GM12873 (cell line): ENCODE data around the gene FRMD4A.

Experiments used
- TF ChIP-seq, protein P1 (sequence below): IDR thresholded peaks from 2 replicates; pipeline ENCODE4 v1.5.1; 2012; ENCODE audit warnings: low read depth, mild to moderate bottlenecking, moderate library complexity, low read length, control low read depth; ENCODE audit not compliant: insufficient read depth; ENCODE audit errors: missing control alignments

Gene FRMD4A

DNA sequence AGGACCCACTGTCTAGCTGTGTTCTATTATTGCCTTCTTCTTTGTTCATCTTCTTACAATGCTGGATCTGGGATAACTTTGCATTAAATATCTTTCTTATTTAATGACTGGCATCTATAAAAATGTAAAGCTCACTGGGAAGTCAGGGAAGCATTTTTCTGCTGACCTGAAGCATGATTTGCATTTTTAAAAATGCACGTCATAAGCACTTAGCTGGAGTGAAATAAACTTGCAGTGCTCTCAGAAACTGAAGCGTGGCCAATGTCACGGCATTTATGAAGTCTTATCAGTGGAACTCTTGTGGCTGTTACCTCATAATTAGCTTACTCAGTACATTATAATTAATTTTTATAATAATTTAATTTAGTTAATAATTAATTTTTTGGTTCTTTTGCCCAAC is 59.1 kb downstream of the FRMD4A start:
- TF ChIP-seq, protein P1, sequence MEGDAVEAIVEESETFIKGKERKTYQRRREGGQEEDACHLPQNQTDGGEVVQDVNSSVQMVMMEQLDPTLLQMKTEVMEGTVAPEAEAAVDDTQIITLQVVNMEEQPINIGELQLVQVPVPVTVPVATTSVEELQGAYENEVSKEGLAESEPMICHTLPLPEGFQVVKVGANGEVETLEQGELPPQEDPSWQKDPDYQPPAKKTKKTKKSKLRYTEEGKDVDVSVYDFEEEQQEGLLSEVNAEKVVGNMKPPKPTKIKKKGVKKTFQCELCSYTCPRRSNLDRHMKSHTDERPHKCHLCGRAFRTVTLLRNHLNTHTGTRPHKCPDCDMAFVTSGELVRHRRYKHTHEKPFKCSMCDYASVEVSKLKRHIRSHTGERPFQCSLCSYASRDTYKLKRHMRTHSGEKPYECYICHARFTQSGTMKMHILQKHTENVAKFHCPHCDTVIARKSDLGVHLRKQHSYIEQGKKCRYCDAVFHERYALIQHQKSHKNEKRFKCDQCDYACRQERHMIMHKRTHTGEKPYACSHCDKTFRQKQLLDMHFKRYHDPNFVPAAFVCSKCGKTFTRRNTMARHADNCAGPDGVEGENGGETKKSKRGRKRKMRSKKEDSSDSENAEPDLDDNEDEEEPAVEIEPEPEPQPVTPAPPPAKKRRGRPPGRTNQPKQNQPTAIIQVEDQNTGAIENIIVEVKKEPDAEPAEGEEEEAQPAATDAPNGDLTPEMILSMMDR, result no peak

DNA sequence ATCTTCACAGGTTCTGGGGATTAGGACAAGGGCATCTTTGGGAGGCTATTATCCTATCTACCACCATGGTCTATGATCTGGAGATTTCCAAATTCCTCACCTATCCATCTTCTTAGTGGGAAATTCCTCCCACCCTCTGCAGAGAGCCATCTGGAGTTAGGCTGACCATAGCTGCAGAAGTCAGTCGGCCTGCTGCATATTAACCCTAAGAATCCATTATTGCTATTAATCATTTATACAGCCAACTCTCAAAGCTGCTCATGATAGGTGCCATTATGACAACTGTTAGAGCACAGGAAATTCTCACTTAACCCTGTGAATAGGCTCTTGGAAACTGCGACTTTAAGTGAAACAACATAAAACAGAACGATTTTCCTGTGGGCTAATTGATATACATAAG is 60.4 kb downstream of the FRMD4A start:
- TF ChIP-seq, protein P1, result no peak

DNA sequence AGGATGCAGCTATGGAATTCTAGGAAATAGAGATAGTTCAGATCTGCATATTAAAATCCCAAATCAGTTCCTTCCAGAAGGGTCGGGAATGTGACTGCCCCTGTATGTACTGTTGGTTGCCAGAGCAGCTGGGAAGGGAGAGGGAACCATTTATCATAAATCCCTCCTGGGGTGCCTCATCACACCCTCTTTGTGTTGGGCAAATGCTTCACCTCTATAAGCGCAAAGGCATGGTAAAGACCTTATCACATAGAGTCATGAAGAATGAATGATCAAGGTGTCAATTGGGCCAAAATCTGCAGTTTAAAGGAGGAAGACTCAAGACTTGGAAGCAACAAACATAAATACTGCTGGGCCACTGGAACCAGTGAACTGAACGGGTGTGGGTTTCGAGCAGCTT is 65.0 kb downstream of the FRMD4A start:
- TF ChIP-seq, protein P1, result no peak

DNA sequence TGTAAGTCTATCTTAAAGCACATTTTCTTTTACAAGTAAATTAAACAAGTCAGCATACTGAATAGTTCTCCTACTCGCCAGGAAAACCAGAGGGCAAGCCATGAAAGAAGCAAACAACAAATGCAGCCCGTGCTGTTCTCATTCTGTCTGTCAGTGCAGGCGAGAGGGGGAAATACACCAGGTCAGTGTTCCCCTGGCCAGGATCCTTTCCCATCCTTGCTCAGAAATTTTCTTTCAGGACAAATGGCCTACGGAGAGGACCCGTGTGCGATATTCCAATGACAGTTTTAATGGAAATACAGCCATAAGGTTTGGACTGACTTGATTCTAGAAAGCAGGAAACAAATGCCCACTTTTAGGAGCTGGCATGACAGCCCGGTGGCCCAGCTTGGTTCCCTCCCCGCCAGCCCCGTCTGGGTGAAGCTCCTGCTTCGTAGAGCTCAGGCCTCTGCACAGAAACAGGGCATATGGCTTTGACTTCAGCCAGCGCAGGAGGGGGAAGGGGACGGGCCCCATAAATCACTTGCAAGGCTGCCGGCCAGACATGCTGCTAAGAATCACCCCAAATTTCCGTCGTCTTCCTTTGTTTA is 67.8 kb downstream of the FRMD4A start:
- TF ChIP-seq, protein P1, result no peak

DNA sequence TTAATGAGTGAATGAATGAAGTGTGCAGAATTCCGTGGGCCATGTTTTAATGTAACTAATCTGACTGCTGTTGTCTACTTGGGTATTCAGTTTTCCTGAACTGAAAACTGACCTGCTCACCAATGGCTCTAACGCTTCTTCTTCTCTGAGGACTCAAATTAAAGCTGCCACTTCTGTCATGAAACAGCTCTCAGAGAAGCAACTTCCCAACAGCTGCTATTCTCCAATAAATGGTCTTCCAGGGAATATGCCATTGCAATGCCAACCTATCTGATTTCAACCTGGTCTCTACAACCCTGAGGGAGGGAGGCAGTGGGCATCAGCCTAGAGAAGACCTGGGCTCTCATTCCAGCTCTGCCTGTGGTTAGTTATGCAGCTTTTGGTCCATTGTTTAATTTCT is 69.4 kb downstream of the FRMD4A start:
- TF ChIP-seq, protein P1, result no peak

DNA sequence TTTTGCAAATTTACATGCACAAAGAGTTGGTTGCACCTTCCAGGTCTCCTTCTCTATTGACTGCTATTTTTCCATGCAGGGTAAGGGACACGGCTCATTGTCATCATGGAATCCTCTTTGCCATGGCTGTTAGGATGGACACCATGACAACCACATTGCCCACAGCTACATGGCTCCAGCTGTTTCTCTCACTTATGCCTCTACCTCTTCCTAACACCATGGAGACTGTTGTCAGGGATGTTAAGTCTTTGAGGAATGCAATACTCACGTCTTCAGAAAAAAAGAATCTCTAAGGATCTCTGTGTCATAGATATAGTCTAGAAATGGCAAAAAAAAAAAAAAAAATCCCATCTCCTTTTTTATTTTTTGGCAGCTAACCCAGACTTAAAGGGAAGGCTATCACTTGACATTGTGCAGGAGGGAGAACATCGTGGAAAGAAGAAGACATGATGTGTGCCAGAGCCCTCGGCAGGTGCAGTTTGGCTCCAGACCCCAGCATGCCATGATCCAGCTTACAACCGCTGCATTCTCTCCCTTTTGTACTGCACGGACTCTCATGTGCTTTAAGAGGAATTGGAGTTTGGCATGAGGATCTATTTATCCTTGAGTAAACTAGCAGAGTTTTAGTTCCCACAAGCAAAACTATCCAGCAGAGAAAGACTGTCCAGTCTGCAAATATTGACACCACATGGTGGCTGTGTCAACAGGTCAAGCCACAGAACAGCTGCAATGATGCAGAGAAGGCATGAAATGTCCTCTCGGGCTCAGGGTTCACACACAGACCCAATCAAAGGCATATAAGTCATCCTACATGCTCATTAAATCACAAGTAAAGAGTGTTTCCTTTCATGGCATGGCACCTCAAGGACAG is 70.8 kb downstream of the FRMD4A start:
- TF ChIP-seq, protein P1, result no peak

DNA sequence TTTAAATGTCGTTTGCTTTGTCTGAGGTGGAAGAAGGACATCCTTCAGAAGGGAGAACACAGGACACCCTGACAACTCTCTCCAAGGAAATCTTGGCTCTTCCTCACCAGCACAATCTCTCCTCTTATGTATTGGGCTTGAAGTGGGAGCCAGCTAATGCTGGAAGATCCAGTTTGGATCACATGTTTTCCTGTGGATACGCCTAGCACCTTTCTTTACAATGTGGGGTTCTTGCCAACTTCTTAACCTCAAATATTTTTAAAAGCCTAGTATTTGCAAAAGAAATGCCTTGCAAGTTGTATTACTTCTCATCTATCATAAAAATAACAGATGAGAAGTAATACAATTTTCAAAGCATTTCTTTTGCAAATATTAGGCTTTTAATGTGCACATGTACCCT is 76.4 kb downstream of the FRMD4A start:
- TF ChIP-seq, protein P1, result no peak
